Keratinocyte (primary cell): ENCODE data around the gene TRAPPC13. TPM values are rescaled to one million over a fixed set of nuclear protein-coding genes. Genes with fewer than 3 reads are reported as not detected.

ENCODE experiments used
- DNase-seq: peaks from one replicate; pipeline ENCODE4 v3.0.0-alpha.2; 2011; ENCODE audit warnings: low read depth, missing footprints, low spot score
- FAIRE-seq: peaks from 2 replicates; lab custom pipeline; 2011; peaks lifted over from hg19 to GRCh38; lab: Jason Lieb, UNC
- H2AFZ ChIP-seq: 2 replicates; pipeline ENCODE4 v1.6.0; 2012; ENCODE audit warnings: low read length, control low read depth, inconsistent platforms; ENCODE audit not compliant: control insufficient read depth
- H3K27ac ChIP-seq: 2 replicates; pipeline ENCODE4 v1.5.1; 2011; ENCODE audit warnings: low read length; ENCODE audit not compliant: control insufficient read depth, insufficient read depth
- H3K27me3 ChIP-seq: 3 replicates; pipeline ENCODE4 v1.6.0; 2011; ENCODE audit warnings: low read length; ENCODE audit not compliant: control insufficient read depth, insufficient read depth; ENCODE audit errors: extremely low read depth
- H3K36me3 ChIP-seq, 2 experiments: 2 replicates in 1 of 2; 3 replicates in 1 of 2; pipeline ENCODE4 v1.5.1; 2011; ENCODE audit warnings: low read length in 2 of 2, mild to moderate bottlenecking in 1 of 2; ENCODE audit not compliant: control insufficient read depth in 2 of 2, insufficient read depth in 2 of 2; ENCODE audit errors: extremely low read depth in 1 of 2
- H3K4me1 ChIP-seq: 3 replicates; pipeline ENCODE4 v1.5.1; 2011; ENCODE audit warnings: low read length; ENCODE audit not compliant: control insufficient read depth, insufficient read depth; ENCODE audit errors: extremely low read depth
- H3K4me2 ChIP-seq: 3 replicates; pipeline ENCODE4 v1.6.0; 2011; ENCODE audit warnings: low read depth, low read length; ENCODE audit not compliant: control insufficient read depth, insufficient read depth; ENCODE audit errors: extremely low read depth
- H3K4me3 ChIP-seq, 3 experiments: fragments of 200-600 bp in 1 of 3; sonication (generic) in 1 of 3; 2 replicates in 2 of 3; 3 replicates in 1 of 3; pipeline ENCODE4 v1.5.1; 2011 to 2016; ENCODE audit warnings: low read length in 3 of 3, mild to moderate bottlenecking in 3 of 3, control low read depth in 2 of 3, inconsistent platforms in 1 of 3, low read depth in 1 of 3, mixed read lengths in 1 of 3, mixed run types in 1 of 3, moderate library complexity in 1 of 3; ENCODE audit not compliant: control insufficient read depth in 2 of 3, insufficient read depth in 2 of 3; ENCODE audit errors: extremely low read depth in 1 of 3
- H3K79me2 ChIP-seq: 2 replicates; pipeline ENCODE4 v1.6.0; 2012; ENCODE audit warnings: low read length; ENCODE audit not compliant: control insufficient read depth, insufficient read depth
- H3K9ac ChIP-seq: 3 replicates; pipeline ENCODE4 v1.6.0; 2011; ENCODE audit warnings: low read length; ENCODE audit not compliant: control insufficient read depth, insufficient read depth; ENCODE audit errors: extremely low read depth
- H3K9me1 ChIP-seq: 3 replicates; pipeline ENCODE4 v1.6.0; 2011; ENCODE audit warnings: low read length; ENCODE audit not compliant: control insufficient read depth, insufficient read depth; ENCODE audit errors: extremely low read depth
- H3K9me3 ChIP-seq: 2 replicates; pipeline ENCODE4 v1.5.1; 2012; ENCODE audit warnings: low read depth, low read length; ENCODE audit not compliant: control insufficient read depth
- H4K20me1 ChIP-seq: 3 replicates; pipeline ENCODE4 v1.6.0; 2011; ENCODE audit warnings: low read length; ENCODE audit not compliant: control insufficient read depth, insufficient read depth; ENCODE audit errors: extremely low read depth
- CTCF ChIP-seq, 3 experiments: IDR thresholded peaks in 1 of 3; conservative IDR thresholded peaks in 1 of 3; optimal IDR thresholded peaks in 1 of 3; 2 replicates in 2 of 3; 3 replicates in 1 of 3; pipeline versions ENCODE3 to v1.5.1; 2011; ENCODE audit warnings: low read length in 3 of 3, mild to moderate bottlenecking in 3 of 3, moderate library complexity in 2 of 3, control low read depth in 1 of 3, inconsistent platforms in 1 of 3; ENCODE audit not compliant: insufficient read depth in 2 of 3; ENCODE audit errors: extremely low read depth in 1 of 3
- EZH2 ChIP-seq: IDR thresholded peaks from one replicate; pipeline ENCODE4 v1.6.1; 2012; ENCODE audit warnings: inconsistent platforms, mild to moderate bottlenecking, low read length, moderate library complexity
- dilution Hi-C: fragments of 300-500 bp; cut with MboI; formaldehyde crosslinking; loops from one replicate; pipeline ENCODE4 v1.7.0; 2020; ENCODE audit warnings: low sequenced_read_pairs; ENCODE audit not compliant: extremely low pct_ligation_motif_present
- polyA plus RNA-seq, 5 experiments: library from polyadenylated mRNA; depleted of rRNA in 3 of 5; stranded (reverse) in 3 of 5; stranded (forward) in 1 of 5; unstranded in 1 of 5; fragments of >200 nt; gene quantifications; 1 replicate in 1 of 5; 2 replicates in 3 of 5; 3 replicates in 1 of 5; pipeline versions ENCODE4 v1.2.1 to v1.2.3, GENCODE V29; 2011 to 2012; ENCODE audit warnings: missing spikeins in 2 of 5, low read depth in 1 of 5, low replicate concordance in 1 of 5

The TRAPPC13 gene
- polyA plus RNA-seq, 1 donor (not counting 4 experiments of a cell fraction or from before 2014, with no cell fraction given), result 22.2 TPM

GRCh38 chr5:65668696-65669095 is 43.9 kb downstream of the TRAPPC13 start:
- Histone ChIP-seq H3K36me3 (peaks cover 5 to 6% of the 10 kb centered on the region in 2 experiments), H3K4me3 (no peak overlapping the region), H4K20me1 (no peaks in the 10 kb centered on the region), H3K4me2 (no peak overlapping the region), H3K4me1 (peaks cover 3% of the 10 kb centered on the region), H3K9me1 (no peaks in the 10 kb centered on the region), H3K27ac (no peak overlapping the region), H2AFZ (no peak overlapping the region), H3K9me3 (no peaks in the 10 kb centered on the region), H3K9ac (no peak overlapping the region), H3K27me3 (no peaks in the 10 kb centered on the region), H3K79me2 (no peaks in the 10 kb centered on the region)
- no peak for DNase-seq
- FAIRE-seq, result no peak
- dilution Hi-C loops, result no loop called here
- TF ChIP-seq EZH2 (no peak), CTCF (optimal IDR thresholded peaks at IDR 0.05 in 1 of 3, IDR thresholded peaks at IDR 0.05 in 1 of 3, conservative IDR thresholded peaks at IDR 0.05 in 1 of 3; ENCODE audit: extremely low read depth in 1 of 3, insufficient read depth in 2 of 3, low read length in 3 of 3) (no peak)

GRCh38 chr5:65672796-65673195 is 48.0 kb downstream of the TRAPPC13 start:
- Histone ChIP-seq H3K4me2 (no peak overlapping the region), H3K9ac (no peak overlapping the region), H3K4me3 (no peak overlapping the region), H3K9me1 (no peaks in the 10 kb centered on the region), H3K79me2 (no peaks in the 10 kb centered on the region), H3K27me3 (no peaks in the 10 kb centered on the region), H3K36me3 (peaks cover 3 to 5% of the 10 kb centered on the region in 2 experiments), H2AFZ (no peak overlapping the region), H3K27ac (no peak overlapping the region), H3K9me3 (no peaks in the 10 kb centered on the region), H3K4me1 (peaks cover 3% of the 10 kb centered on the region), H4K20me1 (no peaks in the 10 kb centered on the region)
- DNase-seq (no peak), FAIRE-seq (no peak)
- no peak for TF ChIP-seq CTCF (optimal IDR thresholded peaks at IDR 0.05 in 1 of 3, IDR thresholded peaks at IDR 0.05 in 1 of 3, conservative IDR thresholded peaks at IDR 0.05 in 1 of 3; ENCODE audit: extremely low read depth in 1 of 3, insufficient read depth in 2 of 3, low read length in 3 of 3)
- TF ChIP-seq EZH2, result no peak
- dilution Hi-C loops, result no loop called here
